ENCODE measurements around the gene THAP12. TPM values are rescaled to one million over a fixed set of nuclear protein-coding genes. Genes with fewer than 3 reads are reported as not detected.

The THAP12 gene
- total and polyA plus RNA-seq, 2 experiments from 2014 or later: 20.1 to 36.0 TPM

GRCh38 chr11:76426660-76427059 lies 45.7 kb upstream of the THAP12 start (continued):
- TF ChIP-seq ZNF462 (CRISPR knock-in tag; IDR thresholded peaks at IDR 0.05): no peak

GRCh38 chr11:76424891-76425290 lies 44.0 kb upstream of the THAP12 start:
- Histone ChIP-seq H3K27me3 (ENCODE audit: insufficient read depth) (no peaks in the 10 kb centered on the region), H3F3A (replicated peaks; ENCODE audit: low read depth) (no peaks in the 10 kb centered on the region), H4K20me1 (replicated peaks; ENCODE audit: insufficient read depth) (no peaks in the 10 kb centered on the region), H3K9me2 (ENCODE audit: insufficient read depth) (no peaks in the 10 kb centered on the region), H3K4me1 (ENCODE audit: insufficient read depth) (no peaks in the 10 kb centered on the region), H3K36me3 (ENCODE audit: insufficient read depth) (no peaks in the 10 kb centered on the region), H3K27ac (ENCODE audit: low read depth) (no peak overlapping the region), H3K79me2 (replicated peaks; ENCODE audit: insufficient read depth) (no peaks in the 10 kb centered on the region), H3K4me2 (no peak overlapping the region), H3K4me3 (no peak overlapping the region), H2AFZ (no peak overlapping the region)
- Mint-ChIP-seq H3K9me3 (no peaks in the 10 kb centered on the region), H3K27me3 (ENCODE audit: insufficient read depth, low read depth, poor library complexity) (no peaks in the 10 kb centered on the region), H3K27ac (no peak overlapping the region), H3K4me3 (no peak overlapping the region), H3K4me1 (peaks cover 4% of the 10 kb centered on the region; the same call in 1 of the 3 replicates), H3K36me3 (ENCODE audit: low read depth) (no peaks in the 10 kb centered on the region)
- no peak for ATAC-seq
- no peak for DNase-seq (ENCODE audit: low spot score)
- TF ChIP-seq, protein P1, sequence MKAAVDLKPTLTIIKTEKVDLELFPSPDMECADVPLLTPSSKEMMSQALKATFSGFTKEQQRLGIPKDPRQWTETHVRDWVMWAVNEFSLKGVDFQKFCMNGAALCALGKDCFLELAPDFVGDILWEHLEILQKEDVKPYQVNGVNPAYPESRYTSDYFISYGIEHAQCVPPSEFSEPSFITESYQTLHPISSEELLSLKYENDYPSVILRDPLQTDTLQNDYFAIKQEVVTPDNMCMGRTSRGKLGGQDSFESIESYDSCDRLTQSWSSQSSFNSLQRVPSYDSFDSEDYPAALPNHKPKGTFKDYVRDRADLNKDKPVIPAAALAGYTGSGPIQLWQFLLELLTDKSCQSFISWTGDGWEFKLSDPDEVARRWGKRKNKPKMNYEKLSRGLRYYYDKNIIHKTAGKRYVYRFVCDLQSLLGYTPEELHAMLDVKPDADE (IDR thresholded peaks at IDR 0.05): no peak
- TF ChIP-seq ZNF114 (CRISPR knock-in tag; IDR thresholded peaks at IDR 0.05) (no peak), CREB1 (CRISPR knock-in tag; IDR thresholded peaks at IDR 0.05; ENCODE audit: low read depth) (no peak), EZH2phosphoT487 (IDR thresholded peaks at IDR 0.05; ENCODE audit: unreplicated experiment) (no peak), JUNB (IDR thresholded peaks at IDR 0.05; ENCODE audit: unreplicated experiment) (no peak), ZNF462 (CRISPR knock-in tag; IDR thresholded peaks at IDR 0.05) (no peak), POLR2AphosphoS5 (IDR thresholded peaks at IDR 0.05; ENCODE audit: low read depth) (no peak)
